Right lobe of liver (tissue), 6 donors: Measurements from ENCODE around the gene SNCAIP. TPM values are rescaled to one million over a fixed set of nuclear protein-coding genes. Genes with fewer than 3 reads are reported as not detected.

Experiments
- ATAC-seq, 4 donors: fragments of 200-7000 bp; cut with Tn5 transposase; one replicate each; pipeline ENCODE4 v1.9.1; 2020; ENCODE audit warnings: mild to moderate bottlenecking in 4 of 4, moderate library complexity in 4 of 4
- DNase-seq, 3 donors: peaks; one replicate each; pipeline ENCODE4 v3.0.0-alpha.2; 2020
- H3K27ac ChIP-seq, 3 donors: fragments of 200-600 bp; one replicate each; pipeline ENCODE4 v1.8.0; 2022
- H3K27me3 ChIP-seq, 2 donors: fragments of 200-600 bp; one replicate each; pipeline ENCODE4 v1.8.0; 2022
- H3K36me3 ChIP-seq, 4 donors: fragments of 200-600 bp; sonication (generic) in 1 of 4; one replicate each; pipeline versions ENCODE4 v1.5.1 to v1.8.0; 2017 to 2022; ENCODE audit warnings: control low read depth in 1 of 4
- H3K4me1 ChIP-seq, 4 donors: fragments of 200-600 bp; sonication (generic) in 1 of 4; one replicate each; pipeline versions ENCODE4 v1.5.1 to v1.8.0; 2017 to 2022; ENCODE audit warnings: control low read depth in 1 of 4
- H3K4me3 ChIP-seq, 3 donors: fragments of 200-600 bp; one replicate each; pipeline ENCODE4 v1.8.0; 2022
- H3K9me3 ChIP-seq, 4 donors: fragments of 200-600 bp; sonication (generic) in 1 of 4; one replicate each; pipeline versions ENCODE4 v1.5.1 to v1.8.0; 2017 to 2022; ENCODE audit warnings: control low read depth in 1 of 4
- POLR2A ChIP-seq: fragments of 450-650 bp; IDR thresholded peaks from one replicate; pipeline ENCODE4 v1.6.1; 2017; ENCODE audit warnings: antibody characterized with exemption, mild to moderate bottlenecking
- whole genome bisulfite sequencing: methylation state at CpG from one replicate; pipeline ENCODE4 v1.1.6; 2018; ENCODE audit warnings: low coverage, low lambda C conversion rate; ENCODE audit not compliant: insufficient coverage; ENCODE audit errors: missing lambda C conversion rate; 5-methylcytosine and 5-hydroxymethylcytosine counted together
- intact Hi-C, 2 donors: fragments of 100-400 bp; cut with DNase I; formaldehyde crosslinking; loops; one replicate each; pipeline versions ENCODE4 v1.11.2 to v1.14.1; 2022
- total RNA-seq, 6 experiments: library from RNA; depleted of rRNA in 2 of 6; stranded (reverse); fragments of >200 nt in 2 of 6; fragmentation: NEBNext Ultra II Directional in 3 of 6; extraction: Animal tissue kit (Norgen Biotek cat#: 25700) in 3 of 6; gene quantifications; one replicate each; pipeline versions ENCODE4 v1.1.0 to v1.2.4, GENCODE V29; 2016 to 2023
- TF ChIP-seq, protein P1 (sequence below), 4 donors: fragments of 200-600 bp in 3 of 4; fragments of 450-650 bp in 1 of 4; IDR thresholded peaks; one replicate each; pipeline versions ENCODE4 v1.5.1 to v1.8.0; 2016 to 2022; ENCODE audit warnings: antibody characterized with exemption in 4 of 4, mild to moderate bottlenecking in 2 of 4
- donor health status: DM: no; HTN: yes; CAD: no.
- donor health status: DM: no; HTN: no; CAD: no.
- donor health status: DM: no; HTN: no; CAD: no.
- donor health status: DM: no; HTN: yes; CAD: no.
- donor health status: DM: no; HTN: yes; CAD: no.

The SNCAIP gene
- total RNA-seq, 6 experiments from 2014 or later: 0.19 to 0.65 (median 0.32) TPM; not detected in 1

- intact Hi-C loops: no loop called here
- DNase-seq (no peak), ATAC-seq (no peak)
- Histone ChIP-seq H3K27me3 (no peaks in the 10 kb centered on the region), H3K27ac (no peak overlapping the region), H3K9me3 (no peaks in the 10 kb centered on the region), H3K4me3 (no peak overlapping the region), H3K36me3 (no peaks in the 10 kb centered on the region), H3K4me1 (no peaks in the 10 kb centered on the region)
- WGBS: 71% methylated on average over 1 of the region's 1 CpG
- TF ChIP-seq, protein P1, sequence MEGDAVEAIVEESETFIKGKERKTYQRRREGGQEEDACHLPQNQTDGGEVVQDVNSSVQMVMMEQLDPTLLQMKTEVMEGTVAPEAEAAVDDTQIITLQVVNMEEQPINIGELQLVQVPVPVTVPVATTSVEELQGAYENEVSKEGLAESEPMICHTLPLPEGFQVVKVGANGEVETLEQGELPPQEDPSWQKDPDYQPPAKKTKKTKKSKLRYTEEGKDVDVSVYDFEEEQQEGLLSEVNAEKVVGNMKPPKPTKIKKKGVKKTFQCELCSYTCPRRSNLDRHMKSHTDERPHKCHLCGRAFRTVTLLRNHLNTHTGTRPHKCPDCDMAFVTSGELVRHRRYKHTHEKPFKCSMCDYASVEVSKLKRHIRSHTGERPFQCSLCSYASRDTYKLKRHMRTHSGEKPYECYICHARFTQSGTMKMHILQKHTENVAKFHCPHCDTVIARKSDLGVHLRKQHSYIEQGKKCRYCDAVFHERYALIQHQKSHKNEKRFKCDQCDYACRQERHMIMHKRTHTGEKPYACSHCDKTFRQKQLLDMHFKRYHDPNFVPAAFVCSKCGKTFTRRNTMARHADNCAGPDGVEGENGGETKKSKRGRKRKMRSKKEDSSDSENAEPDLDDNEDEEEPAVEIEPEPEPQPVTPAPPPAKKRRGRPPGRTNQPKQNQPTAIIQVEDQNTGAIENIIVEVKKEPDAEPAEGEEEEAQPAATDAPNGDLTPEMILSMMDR (IDR thresholded peaks at IDR 0.05): no peak
- no peak for TF ChIP-seq POLR2A
Measured at GRCh38 chr5:122408592-122409224, 96.7 kb downstream of the SNCAIP start.

DNA sequence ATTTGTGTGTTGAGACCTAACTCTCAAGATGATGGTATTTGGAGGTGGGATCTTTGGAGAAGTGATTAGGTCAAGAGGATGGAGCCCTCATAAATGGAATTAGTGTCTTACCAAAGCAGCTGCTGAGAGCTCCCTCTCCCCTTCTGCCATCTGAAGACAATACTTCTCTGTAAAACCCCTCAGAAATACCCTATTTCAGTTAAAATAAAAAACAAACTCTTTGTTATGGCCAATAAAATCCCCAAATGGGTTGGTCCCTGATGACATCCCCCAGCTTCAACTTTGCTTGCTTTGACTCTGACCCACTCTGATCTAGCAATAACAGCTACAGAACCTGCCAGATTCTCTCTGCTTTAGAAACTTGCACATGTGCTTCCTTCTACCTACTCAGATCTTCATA is 100.9 kb downstream of the SNCAIP start:
- TF ChIP-seq, protein P1 (IDR thresholded peaks at IDR 0.05): no peak
- TF ChIP-seq POLR2A: no peak
- H3K27me3 ChIP-seq: no peaks in the 10 kb centered on the region
- no peak for ATAC-seq
- intact Hi-C loops: no loop called here
- DNase-seq: no peak
- H3K4me3 ChIP-seq: no peak overlapping the region
- no peaks in the 10 kb centered on the region for H3K36me3 ChIP-seq
- no peaks in the 10 kb centered on the region for H3K4me1 ChIP-seq
- no peak overlapping the region for H3K27ac ChIP-seq
- H3K9me3 ChIP-seq: no peaks in the 10 kb centered on the region

DNA sequence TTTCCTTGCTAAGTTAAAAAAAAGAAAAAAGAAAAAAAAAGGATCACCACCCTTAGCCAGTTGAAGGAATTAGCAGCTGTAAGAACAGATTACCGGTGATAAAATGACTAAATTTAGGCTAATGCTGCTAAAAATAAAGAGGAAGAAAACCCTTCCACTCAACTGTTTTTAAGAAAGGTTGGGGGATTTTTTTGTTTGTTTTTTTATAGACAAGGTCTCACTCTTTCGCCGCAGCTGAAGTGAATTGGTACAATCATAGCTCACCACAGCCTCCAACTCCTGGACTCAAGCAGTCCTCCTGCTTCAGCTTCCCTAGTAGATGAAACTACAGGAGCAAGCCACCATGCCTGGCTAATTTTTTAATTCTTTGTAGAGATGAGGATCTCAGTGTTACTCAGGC is 101.7 kb downstream of the SNCAIP start:
- ATAC-seq (no peak), DNase-seq (no peak)
- no peaks in the 10 kb centered on the region for H3K9me3 ChIP-seq
- TF ChIP-seq, protein P1 (IDR thresholded peaks at IDR 0.05): no peak
- TF ChIP-seq POLR2A: no peak
- no peaks in the 10 kb centered on the region for H3K27me3 ChIP-seq
- H3K4me3 ChIP-seq: no peak overlapping the region
- 67% methylated on average over 3 of the region's 3 CpGs for WGBS
- H3K36me3 ChIP-seq: no peaks in the 10 kb centered on the region
- intact Hi-C loops: no loop called here
- H3K27ac ChIP-seq: no peak overlapping the region
- no peaks in the 10 kb centered on the region for H3K4me1 ChIP-seq

DNA sequence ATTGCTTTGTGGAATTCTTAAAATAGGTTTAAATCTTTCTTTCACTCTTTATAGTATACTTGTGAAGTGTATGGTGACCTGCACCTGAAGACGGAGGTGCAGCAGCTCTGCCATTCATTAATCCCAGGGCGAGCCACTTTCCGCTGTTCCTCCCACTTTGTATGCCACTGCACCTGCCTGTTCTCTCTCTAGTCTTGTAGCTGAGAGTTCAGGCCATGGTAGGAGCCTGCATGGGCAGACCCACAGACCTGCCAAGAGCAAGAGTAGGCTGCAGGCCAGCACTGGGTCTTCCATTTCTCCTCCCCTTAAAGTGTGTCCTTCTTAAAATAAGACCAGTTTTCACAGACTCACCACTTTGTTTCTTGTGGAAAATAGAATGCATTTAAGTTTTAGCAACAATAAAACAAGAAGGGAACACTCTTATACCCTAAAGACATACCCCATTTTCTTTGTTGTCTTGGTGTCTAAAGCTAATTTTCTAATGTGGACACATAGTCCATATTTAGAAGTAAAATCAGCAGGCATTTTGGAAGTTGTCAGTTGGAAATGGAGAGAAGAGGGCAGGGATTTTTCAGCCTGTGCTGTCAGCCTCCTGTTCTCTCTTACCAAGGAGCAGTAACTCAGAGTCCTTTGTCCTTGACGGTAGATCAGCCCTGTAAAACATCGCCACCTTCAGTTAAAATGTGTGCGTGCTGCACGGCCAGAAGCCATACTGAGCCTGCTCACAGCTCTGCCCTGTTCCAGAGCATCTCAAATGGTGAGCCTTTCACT is 103.2 kb downstream of the SNCAIP start:
- ATAC-seq (peak; percentile 80 to 89 (median 86)), DNase-seq (peak; percentile 34 to 55 (median 50))
- Histone ChIP-seq H3K9me3 (no peaks in the 10 kb centered on the region), H3K4me3 (no peak overlapping the region), H3K27me3 (no peaks in the 10 kb centered on the region), H3K4me1 (no peaks in the 10 kb centered on the region), H3K36me3 (no peaks in the 10 kb centered on the region), H3K27ac (no peak overlapping the region)
- 79% methylated on average over 4 of the region's 7 CpGs for WGBS
- intact Hi-C loops: no loop called here
- TF ChIP-seq, protein P1 (IDR thresholded peaks at IDR 0.05): peak; percentile 39 to 58 (median 50)
- TF ChIP-seq POLR2A: no peak
